ENCODE data around the gene AP3B1.

The AP3B1 gene

DNA sequence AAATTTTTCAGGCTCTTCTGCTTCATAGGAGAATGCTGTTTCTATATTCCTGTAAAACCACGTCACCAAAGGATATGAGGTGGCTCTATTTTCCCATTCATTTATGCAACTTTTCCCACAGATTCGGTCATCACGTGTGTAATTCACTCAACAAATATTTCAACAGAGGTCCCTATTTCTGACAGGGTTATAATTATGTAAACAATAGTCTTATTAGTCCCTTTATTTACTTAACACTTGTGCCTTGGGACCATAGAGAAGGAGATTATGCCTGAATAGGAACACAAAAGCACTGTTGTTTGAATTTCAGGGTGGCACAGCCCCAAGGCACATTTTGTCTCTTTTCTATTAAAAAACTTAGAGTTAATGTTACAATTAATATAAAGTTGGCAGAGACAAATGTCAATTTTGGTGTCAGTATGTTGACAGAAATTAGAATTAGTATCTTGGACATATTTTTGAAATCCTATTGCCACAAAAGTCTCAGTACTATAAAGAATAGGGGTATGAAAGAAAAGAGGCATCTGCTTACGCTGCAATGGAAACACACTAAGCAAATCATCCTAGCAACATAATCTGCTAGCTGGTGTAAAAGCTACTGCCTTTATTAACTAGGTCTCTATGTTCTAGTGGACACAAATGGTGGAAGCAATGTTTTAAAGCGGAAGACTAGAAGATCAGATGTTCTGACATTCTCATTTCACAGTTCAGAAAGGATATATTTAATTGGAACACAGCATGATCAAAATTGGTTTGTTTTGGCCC is 289.3 kb downstream of the AP3B1 start:
- DNase-seq (ENCODE audit: low read depth in 2 of 2): no peak

DNA sequence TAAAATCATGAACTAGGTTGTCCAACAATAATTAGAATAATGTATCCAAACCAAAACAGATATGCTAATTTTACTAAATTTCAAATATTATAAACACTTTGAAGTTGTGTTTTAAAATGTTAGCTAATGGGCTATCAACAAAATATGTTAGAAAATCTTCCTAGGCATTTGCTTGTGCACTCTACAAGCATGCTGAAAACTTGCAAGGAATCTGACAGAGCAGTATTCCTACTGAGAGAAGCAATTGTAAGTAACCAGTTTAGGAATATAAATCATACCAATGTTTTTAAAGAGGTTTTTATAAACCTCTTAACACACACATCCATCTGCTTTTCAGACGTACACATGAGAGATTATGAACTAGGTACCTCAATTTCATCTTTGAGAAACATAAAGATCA is 289.9 kb downstream of the AP3B1 start:
- DNase-seq (ENCODE audit: low read depth in 2 of 2): no peak

GRCh38 chr5:78003919-78004318 is 290.6 kb downstream of the AP3B1 start:
- DNase-seq (ENCODE audit: low read depth in 2 of 2): no peak

DNA sequence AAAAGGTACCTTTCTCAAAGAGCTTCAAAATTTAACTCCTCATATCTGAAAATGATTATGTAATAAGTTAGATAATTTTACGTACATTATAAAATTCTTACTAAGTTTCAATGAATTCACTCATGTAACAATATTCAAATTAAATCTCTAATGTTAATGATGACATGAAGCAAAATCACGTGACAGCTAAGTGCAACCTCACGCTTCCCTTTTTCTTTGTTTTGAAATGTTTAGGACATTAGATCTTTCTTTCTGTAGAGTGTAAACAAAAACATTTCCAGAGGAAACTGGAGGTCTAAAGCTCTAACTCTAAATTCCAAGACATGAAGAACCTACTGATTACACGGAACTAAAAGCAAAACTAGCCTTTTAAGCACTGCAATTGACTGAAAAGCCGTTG is 291.0 kb downstream of the AP3B1 start:
- DNase-seq (ENCODE audit: low read depth in 2 of 2): no peak

GRCh38 chr5:78002690-78003089 is 291.8 kb downstream of the AP3B1 start:
- no peak for DNase-seq (ENCODE audit: low read depth in 2 of 2)

DNA sequence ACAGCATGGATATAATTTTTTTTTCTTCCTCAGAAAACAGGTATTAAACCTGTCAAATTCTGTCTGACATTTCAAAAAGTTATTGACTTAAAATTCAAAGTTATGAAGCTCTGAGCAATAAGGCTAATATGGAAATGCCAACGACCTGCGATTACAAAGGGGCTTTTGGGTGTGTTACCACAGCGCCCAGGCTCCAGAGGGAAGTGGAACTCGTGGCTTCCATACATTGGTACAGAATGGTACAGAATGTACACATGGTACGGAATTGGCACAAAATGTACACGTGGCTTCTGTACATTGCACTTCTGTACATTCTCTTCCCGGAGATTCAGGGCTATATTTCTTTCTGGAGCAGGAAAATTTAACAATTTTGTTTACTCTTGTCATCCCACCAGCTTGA is 293.3 kb downstream of the AP3B1 start:
- DNase-seq (ENCODE audit: low read depth in 2 of 2): no peak

GRCh38 chr5:78000191-78000590 is 294.3 kb downstream of the AP3B1 start:
- no peak for DNase-seq (ENCODE audit: low read depth in 2 of 2)

DNA sequence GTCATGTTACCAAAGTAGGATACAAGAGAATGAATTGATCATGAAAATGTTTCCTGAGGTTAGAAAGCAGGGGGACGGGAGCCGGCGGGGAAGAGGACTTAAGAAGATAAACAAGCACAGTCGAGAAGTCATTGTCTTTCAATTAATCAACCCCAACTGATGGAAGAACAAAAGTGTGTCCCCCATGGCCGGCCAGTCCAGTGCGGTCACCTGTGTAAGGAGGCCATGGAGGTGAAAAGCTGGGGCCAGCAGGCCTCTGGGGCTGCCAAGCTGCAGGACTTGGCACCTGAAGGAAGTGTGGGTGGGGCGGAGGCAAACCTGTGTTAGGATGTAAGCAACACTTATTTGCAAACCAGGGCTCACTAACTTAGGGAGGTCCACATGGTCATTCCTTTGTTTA is 295.1 kb downstream of the AP3B1 start:
- DNase-seq (ENCODE audit: low read depth in 2 of 2): no peak

DNA sequence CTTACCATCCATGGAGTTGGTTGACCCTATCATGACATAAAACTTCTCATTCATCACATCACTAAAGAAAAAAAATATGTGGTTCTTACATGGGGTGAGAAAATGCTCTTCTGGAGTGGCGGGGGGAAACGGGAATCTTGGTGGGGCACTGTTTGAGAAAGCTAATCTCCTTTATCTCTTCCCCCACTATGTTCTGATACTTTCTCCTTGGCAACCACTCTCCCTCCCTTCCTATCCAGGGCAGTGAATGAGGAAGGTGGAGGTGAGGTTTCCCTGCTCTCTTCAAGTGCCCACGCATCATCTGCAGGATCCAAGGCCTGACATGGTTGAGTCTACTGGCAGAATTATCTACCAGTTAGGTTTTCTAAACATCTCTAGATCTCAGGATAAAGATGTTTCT is 297.6 kb downstream of the AP3B1 start:
- DNase-seq (ENCODE audit: low read depth in 2 of 2): no peak

GRCh38 chr5:77995793-77996409 is 298.6 kb downstream of the AP3B1 start:
- DNase-seq (ENCODE audit: low read depth in 2 of 2): no peak

DNA sequence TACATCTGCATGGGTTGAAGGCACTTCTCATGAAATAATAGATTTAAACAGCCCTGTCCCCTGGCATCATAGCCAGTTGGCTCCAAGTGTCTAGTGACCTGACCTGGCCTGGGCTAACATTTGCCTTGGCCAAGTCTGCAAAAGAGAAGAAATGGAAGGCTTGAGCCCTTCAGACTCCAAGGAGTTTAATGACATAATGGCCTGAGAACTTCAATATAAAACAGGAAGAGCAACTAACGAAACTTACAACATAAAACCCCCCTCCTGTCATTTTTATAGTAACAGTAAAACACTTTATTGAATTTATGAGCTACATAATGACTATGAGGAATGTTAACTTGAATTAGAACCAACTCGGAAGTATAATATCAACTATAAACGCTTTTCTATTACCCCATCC is 299.6 kb downstream of the AP3B1 start:
- no peak for DNase-seq (ENCODE audit: low read depth in 2 of 2)

- DNase-seq (ENCODE audit: low read depth in 2 of 2): no peak
Observed at GRCh38 chr5:77993855-77994318, 300.6 kb downstream of the AP3B1 start.

DNA sequence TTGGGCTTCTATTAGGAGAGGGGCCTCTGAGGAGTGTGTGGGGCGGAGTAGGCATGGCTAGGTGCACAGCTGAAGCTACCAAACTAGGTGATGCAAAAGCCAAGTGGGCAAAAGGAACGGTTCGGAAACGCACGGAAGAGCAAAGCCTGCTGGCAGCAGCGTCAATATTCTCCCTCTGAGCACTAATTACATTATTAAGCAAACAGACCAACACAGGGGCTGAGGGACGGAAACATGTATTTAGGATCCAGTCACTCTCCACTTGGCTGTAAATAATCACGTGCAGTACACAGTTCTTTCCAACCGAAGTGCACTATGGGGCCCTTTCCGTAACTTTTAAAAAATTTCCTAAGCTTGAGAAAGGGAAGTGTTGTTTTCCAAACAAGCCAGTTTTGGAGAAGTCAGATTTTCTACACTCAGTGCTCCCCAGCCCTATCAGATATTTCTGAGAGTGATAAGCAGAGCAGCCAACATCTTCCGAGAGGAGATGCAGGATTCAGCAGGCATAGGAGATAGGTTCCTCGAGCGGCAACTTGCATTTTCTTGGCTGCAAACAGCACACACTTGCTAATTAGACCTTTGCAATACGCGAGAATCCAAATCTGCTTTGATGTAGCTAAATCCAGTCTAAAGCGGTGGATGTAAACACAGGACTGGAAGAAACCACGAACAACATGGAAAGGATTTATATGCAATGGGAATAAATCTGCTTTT is 301.2 kb downstream of the AP3B1 start:
- DNase-seq (ENCODE audit: low read depth in 2 of 2): no peak

- no peak for DNase-seq (ENCODE audit: low read depth in 2 of 2)
Observed at GRCh38 chr5:77991084-77991483, 303.4 kb downstream of the AP3B1 start.

DNA sequence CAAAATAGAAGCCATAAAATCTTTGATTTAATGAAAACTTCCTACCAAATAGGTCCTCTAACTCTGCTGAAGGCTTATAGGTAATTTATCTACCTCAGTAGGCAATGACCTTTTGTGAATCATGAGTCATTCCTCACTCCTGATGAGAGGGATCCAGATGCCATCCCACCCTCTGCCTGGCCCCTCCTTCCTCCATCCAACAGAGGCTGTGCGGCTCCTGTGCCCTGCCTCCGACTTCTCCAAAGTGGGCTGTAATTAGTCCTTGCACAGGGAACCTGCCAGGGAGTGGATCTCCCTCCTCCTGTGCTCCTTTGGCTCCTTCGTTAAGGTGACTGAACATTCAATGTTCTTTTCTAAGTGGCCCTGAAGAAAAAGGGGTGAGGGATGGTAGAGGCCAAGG is 304.5 kb downstream of the AP3B1 start:
- no peak for DNase-seq (ENCODE audit: low read depth in 2 of 2)

- DNase-seq (ENCODE audit: low read depth in 2 of 2): no peak
Observed at GRCh38 chr5:77987988-77988387, 306.5 kb downstream of the AP3B1 start.

GRCh38 chr5:77987331-77987730 is 307.2 kb downstream of the AP3B1 start:
- no peak for DNase-seq (ENCODE audit: low read depth in 2 of 2)

GRCh38 chr5:77986261-77986660 is 308.2 kb downstream of the AP3B1 start:
- DNase-seq (ENCODE audit: low read depth in 2 of 2): no peak

- DNase-seq (ENCODE audit: low read depth in 2 of 2): no peak
Observed at GRCh38 chr5:77985247-77985646, 309.3 kb downstream of the AP3B1 start.

- DNase-seq (ENCODE audit: low read depth in 2 of 2): no peak
Observed at GRCh38 chr5:77984587-77984986, 309.9 kb downstream of the AP3B1 start.

- DNase-seq (ENCODE audit: low read depth in 2 of 2): no peak
Observed at GRCh38 chr5:77983482-77984199, 310.9 kb downstream of the AP3B1 start.

GRCh38 chr5:77981820-77982219 is 312.7 kb downstream of the AP3B1 start:
- no peak for DNase-seq (ENCODE audit: low read depth in 2 of 2)

Measured in activated CD4-positive, alpha-beta T cell treated with anti-CD3 and anti-CD28 coated beads for 24 hours (primary cell).